Osteoblast (primary cell): ENCODE measurements around the gene PABPN1. TPM values are rescaled to one million over a fixed set of nuclear protein-coding genes. Genes with fewer than 3 reads are reported as not detected.

Source experiments
- DNase-seq: peaks from one replicate; pipeline ENCODE4 v3.0.0; 2011; ENCODE audit warnings: low spot score, mixed read lengths; ENCODE audit not compliant: insufficient read length; ENCODE audit errors: missing footprints
- H2AFZ ChIP-seq: 2 replicates; pipeline ENCODE4 v1.6.0; 2011; ENCODE audit warnings: mild to moderate bottlenecking, low read length
- H3K27ac ChIP-seq: 2 replicates; pipeline ENCODE4 v1.5.1; 2011; ENCODE audit warnings: mild to moderate bottlenecking, low read depth, low read length, moderate library complexity
- H3K27me3 ChIP-seq: 2 replicates; pipeline ENCODE4 v1.6.0; 2012; ENCODE audit warnings: mild to moderate bottlenecking, control low read depth, inconsistent platforms, low read length, moderate library complexity; ENCODE audit not compliant: insufficient read depth
- H3K36me3 ChIP-seq: 2 replicates; pipeline ENCODE4 v1.5.1; 2011; ENCODE audit warnings: mild to moderate bottlenecking, low read length, control low read depth, moderate library complexity; ENCODE audit not compliant: insufficient read depth
- H3K4me1 ChIP-seq: 2 replicates; pipeline ENCODE4 v1.5.1; 2011; ENCODE audit warnings: mild to moderate bottlenecking, low read length, control low read depth, moderate library complexity; ENCODE audit not compliant: insufficient read depth
- H3K4me2 ChIP-seq: 2 replicates; pipeline ENCODE4 v1.6.0; 2011; ENCODE audit warnings: mild to moderate bottlenecking, low read length; ENCODE audit not compliant: insufficient read depth
- H3K4me3 ChIP-seq: fragments of 200-600 bp; sonication (generic); 3 replicates; pipeline ENCODE4 v1.5.1; 2012; ENCODE audit warnings: mild to moderate bottlenecking, low read length, inconsistent platforms; ENCODE audit not compliant: insufficient read depth
- H3K79me2 ChIP-seq: 2 replicates; pipeline ENCODE4 v1.6.0; 2012; ENCODE audit warnings: mild to moderate bottlenecking, low read length, control low read depth, inconsistent platforms; ENCODE audit not compliant: insufficient read depth
- H3K9me3 ChIP-seq: 2 replicates; pipeline ENCODE4 v1.5.1; 2011; ENCODE audit warnings: low read depth, low read length, control low read depth
- H4K20me1 ChIP-seq: 2 replicates; pipeline ENCODE4 v1.6.0; 2012; ENCODE audit warnings: mild to moderate bottlenecking, low read length, control low read depth; ENCODE audit not compliant: insufficient read depth
- CTCF ChIP-seq: IDR thresholded peaks from 2 replicates; pipeline ENCODE4 v1.5.1; 2011; ENCODE audit warnings: mild to moderate bottlenecking, low read depth, low read length, moderate library complexity; ENCODE audit errors: extremely low read depth
- total RNA-seq: library from RNA; depleted of rRNA; stranded (reverse); fragments of >200 nt; gene quantifications from 2 replicates; pipeline ENCODE4 v1.2.3, GENCODE V29; 2012

The PABPN1 gene
- total RNA-seq, 1 donor, result 42.3 TPM

GRCh38 chr14:23281247-23281646 lies 40.0 kb upstream of the PABPN1 start:
- TF ChIP-seq CTCF, result no peak
- Histone ChIP-seq H3K27ac (no peak overlapping the region), H4K20me1 (peaks cover 2% of the 10 kb centered on the region), H3K79me2 (peaks cover 19% of the 10 kb centered on the region), H2AFZ (no peak overlapping the region), H3K36me3 (no peaks in the 10 kb centered on the region), H3K9me3 (no peaks in the 10 kb centered on the region), H3K4me2 (no peak overlapping the region), H3K4me1 (peaks cover 7% of the 10 kb centered on the region), H3K27me3 (no peaks in the 10 kb centered on the region), H3K4me3 (no peak overlapping the region)
- no peak for DNase-seq

- Histone ChIP-seq H3K36me3 (no peaks in the 10 kb centered on the region), H3K4me1 (peaks cover 16% of the 10 kb centered on the region), H4K20me1 (peaks cover 2% of the 10 kb centered on the region), H3K27me3 (peaks cover 14% of the 10 kb centered on the region), H3K4me2 (peak overlapping the region; percentile 93), H3K9me3 (no peaks in the 10 kb centered on the region), H3K79me2 (peaks cover 19% of the 10 kb centered on the region), H3K4me3 (peak overlapping the region; percentile 94), H2AFZ (peak overlapping the region; percentile 98), H3K27ac (peak overlapping the region; percentile 54)
- TF ChIP-seq CTCF, result no peak
- DNase-seq, result no peak
Observed at GRCh38 chr14:23284654-23285529, 36.4 kb upstream of the PABPN1 start.

- Histone ChIP-seq H3K79me2 (peaks cover 19% of the 10 kb centered on the region), H3K27ac (peak overlapping the region; percentile 54), H3K9me3 (no peaks in the 10 kb centered on the region), H4K20me1 (peaks cover 2% of the 10 kb centered on the region), H3K36me3 (no peaks in the 10 kb centered on the region), H3K4me2 (peak overlapping the region; percentile 93), H3K27me3 (peaks cover 15% of the 10 kb centered on the region), H3K4me3 (peak overlapping the region; percentile 94), H2AFZ (peak overlapping the region; percentile 98), H3K4me1 (peaks cover 16% of the 10 kb centered on the region)
- TF ChIP-seq CTCF, result no peak
- no peak for DNase-seq
Observed at GRCh38 chr14:23285530-23286019, 35.7 kb upstream of the PABPN1 start.
